ENCODE results near the gene SF3A1.

Gene SF3A1

DNA sequence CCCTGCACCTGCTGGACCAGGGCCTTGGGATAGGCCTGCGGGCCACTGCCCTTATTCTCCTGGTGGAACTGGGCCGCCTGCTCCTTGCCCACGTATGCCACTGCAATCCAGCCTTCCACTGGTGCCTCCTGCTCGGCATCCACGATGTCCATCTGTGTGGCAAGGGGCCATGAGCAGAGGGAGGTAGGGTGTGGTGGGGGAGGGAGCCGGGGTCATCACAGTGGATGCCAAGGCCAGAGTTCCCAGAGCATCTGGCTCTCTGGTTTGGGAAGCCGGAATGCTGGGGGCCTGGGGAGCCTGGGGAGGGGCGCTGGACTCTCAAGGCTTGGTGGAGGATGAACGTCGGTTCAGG, 29.9 kb upstream of the SF3A1 start:
- no peak for DNase-seq (ENCODE audit: low read depth in 2 of 2)

GRCh38 chr22:30385942-30386341, 29.2 kb upstream of the SF3A1 start:
- no peak for DNase-seq (ENCODE audit: low read depth in 2 of 2)

- DNase-seq (ENCODE audit: low read depth in 2 of 2) = no peak
These were observed 26.4 kb upstream of the SF3A1 start for GRCh38 chr22:30383061-30383460.

DNA sequence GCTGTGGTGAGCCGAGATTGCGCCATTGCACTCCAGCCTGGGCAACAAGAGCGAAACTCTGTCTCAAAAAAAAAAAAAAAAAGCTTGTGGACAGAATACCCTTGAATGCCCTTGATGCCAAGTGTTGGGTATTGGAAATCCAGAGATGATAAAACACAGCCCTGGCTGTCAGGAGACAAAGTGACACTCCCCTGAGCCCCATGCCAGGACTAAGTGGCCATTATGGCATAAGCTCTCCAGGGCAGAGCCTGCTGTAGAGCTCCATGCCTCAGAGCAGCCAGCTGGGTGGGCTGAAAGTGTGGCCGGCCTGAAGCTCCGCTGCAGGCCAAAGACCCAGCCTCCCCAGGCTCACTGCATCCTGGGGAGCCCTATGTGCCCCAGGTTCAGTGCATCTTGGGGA, 25.6 kb upstream of the SF3A1 start:
- DNase-seq (ENCODE audit: low read depth in 2 of 2) = no peak

- DNase-seq (ENCODE audit: low read depth in 2 of 2) = no peak
These were observed 24.6 kb upstream of the SF3A1 start for GRCh38 chr22:30381264-30381663.

DNA sequence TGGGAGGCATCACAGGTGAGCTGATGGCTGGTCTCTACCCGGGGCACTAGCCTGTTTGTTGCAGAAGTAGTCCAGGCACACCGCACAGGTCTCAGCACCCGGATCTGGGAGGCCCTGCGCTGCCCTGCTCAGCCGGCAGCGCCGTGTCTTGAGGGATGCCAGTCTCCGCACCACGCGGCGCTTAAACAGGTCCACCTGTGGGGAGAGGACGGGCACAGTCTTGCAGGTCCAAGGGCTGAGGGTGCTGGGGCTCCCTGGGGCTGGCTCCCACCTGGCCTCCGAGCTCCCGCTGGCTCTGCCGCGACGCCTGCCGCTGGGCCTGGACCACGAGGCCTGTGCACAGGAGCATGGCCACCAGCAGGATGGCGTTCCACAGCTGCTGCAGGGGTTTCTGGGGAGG, 23.3 kb upstream of the SF3A1 start:
- no peak for DNase-seq (ENCODE audit: low read depth in 2 of 2)

DNA sequence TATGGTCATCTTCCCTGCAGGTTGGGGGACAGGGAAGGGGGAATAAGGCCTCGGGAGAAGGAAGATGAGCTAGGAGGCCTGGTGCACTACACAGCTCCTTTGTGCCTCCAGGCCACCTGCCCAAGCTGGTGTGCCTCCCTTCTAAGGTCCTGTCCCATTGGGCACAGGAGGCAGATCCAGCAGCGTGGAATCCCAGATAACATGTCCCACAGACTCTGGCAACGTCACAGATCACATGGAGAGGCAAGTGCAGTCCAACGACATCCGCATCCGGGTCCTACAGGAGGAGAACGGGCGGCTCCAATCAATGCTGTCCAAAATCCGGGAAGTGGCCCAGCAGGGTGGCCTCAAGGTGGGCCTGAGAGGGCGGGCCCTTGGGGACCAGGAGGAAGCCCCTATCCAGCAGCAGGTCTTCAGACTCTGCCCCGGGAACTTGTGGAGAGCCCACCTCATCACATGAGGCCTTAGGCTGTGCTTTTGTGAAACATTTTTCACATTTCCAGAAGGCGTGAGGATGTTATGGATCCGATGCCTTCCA, 18.7 kb upstream of the SF3A1 start:
- DNase-seq (ENCODE audit: low read depth in 2 of 2) = no peak

DNA sequence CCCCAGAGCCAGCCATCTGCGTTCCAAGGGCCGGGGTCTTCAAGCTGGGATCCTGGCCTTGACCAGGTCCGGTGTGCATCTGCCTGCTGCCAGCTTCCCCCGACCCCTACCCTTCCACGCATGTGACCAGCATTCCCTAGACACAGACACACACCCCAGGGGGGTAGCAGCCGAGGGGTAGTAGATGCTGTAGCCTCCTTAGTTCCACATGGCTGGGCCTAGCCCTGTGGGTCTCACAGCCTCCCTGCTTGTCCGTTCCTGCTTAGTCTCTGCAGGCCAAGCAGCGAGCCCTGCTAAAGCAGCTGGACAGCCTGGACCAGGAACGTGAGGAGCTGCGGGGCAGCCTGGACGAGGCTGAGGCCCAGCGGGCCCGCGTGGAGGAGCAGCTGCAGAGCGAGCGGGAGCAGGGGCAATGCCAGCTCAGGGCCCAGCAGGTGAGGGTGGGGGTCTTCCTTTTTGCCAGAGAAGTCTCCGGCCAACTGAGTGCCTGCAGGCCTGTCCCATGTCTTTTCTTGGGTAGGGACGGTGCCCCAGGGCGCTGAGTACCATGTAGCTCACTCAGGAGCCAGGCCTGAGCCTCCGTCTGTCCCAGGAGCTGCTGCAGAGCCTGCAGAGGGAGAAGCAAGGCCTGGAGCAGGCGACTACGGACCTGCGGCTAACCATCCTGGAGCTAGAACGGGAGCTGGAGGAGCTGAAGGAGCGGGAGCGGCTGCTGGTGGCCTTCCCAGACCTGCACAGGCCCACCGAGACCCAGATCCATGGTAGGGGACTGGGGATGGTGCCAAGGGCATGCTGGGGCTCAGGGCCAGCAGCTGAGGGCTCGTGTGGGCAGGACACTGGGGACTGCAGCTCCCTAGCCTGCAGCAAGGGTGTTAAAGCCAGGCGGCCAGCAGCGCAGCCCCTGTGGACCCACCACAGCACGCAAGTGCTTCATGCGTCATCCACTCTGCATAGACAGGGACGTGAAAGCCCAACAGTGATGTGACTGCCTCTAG, 16.9 kb upstream of the SF3A1 start:
- no peak for DNase-seq (ENCODE audit: low read depth in 2 of 2)

DNA sequence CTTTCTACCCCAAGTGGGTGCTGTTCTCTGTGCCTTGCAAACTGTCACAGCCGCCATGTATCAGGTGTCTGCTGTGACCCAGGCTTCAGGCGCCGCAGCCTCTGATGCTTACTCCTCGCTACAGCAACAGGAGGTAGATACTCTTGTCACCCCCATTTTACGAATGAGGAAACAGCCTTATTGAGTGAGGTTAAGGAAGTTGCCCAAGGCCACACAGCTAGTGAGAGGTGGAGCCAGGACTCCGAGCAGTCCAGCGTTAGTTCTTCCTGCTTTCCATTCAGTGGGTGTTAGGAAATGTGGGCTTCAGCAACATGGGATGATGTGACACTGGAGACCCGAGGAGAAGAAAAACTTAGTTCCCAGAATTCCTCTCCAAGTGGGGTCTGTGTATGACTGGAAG, 16.2 kb upstream of the SF3A1 start:
- DNase-seq (ENCODE audit: low read depth in 2 of 2) = no peak

DNA sequence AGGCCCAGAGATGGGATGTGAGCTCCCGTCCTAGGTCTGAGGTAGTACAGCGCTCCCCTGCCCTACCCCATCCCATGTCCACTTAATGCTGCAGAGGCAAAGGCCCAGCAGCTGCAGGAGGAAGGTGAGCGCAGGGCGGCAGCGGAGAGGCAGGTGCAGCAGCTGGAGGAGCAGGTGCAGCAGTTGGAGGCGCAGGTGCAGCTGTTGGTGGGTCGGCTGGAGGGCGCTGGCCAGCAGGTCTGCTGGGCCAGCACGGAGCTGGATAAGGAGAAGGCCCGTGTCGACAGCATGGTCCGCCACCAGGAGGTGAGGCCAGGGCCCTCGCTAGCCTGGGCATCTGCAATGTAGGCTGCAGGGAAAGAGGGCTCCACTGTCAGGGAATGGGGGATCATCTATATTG, 15.3 kb upstream of the SF3A1 start:
- DNase-seq (ENCODE audit: low read depth in 2 of 2) = no peak

GRCh38 chr22:30371321-30371720, 14.6 kb upstream of the SF3A1 start:
- DNase-seq (ENCODE audit: low read depth in 2 of 2) = no peak

DNA sequence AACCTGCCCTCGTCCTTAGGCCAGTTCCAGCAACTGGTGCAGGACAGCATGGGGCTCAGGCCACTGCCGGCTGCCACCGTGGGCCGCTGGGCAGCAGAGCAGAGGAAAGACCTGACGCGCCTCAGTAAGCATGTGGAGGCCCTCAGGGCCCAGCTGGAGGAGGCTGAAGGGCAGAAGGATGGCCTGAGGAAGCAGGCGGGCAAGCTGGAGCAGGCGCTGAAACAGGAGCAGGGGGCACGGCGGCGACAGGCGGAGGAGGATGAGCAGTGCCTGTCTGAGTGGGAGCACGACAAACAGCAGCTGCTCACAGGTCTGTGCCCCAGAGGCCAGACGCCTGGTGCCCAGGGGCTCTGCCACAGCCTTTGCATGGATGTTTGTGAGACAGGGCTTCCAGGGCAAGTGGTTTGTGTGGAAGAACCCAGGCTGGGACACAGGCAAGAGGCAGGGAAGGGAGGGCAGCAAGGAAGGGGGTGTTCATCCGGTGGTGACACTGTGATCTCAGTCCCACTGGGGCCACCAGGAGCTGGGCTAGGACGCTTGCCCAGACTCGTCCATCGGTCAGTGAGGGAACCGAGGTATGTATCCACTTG, 14.0 kb upstream of the SF3A1 start:
- no peak for DNase-seq (ENCODE audit: low read depth in 2 of 2)

DNA sequence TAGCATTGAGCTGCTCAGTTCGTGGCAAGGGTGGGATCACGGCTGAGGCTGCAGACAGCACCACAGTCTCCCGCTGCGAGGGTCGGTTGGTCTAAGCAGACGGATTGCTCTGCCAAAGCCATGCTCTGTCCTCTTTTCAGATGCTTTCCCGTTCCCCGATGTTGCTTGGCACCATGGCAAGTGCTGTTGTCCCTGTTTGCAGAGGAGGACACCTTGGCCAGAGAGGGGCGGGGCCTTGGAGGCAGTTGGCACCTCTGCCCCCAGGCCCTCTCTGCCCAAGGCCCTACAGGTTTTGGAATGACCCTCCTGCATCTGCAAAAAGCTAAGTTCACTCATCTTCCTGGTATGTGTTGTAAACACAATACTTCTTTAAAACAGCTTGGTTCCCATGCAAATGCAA, 11.7 kb upstream of the SF3A1 start:
- DNase-seq (ENCODE audit: low read depth in 2 of 2) = no peak

DNA sequence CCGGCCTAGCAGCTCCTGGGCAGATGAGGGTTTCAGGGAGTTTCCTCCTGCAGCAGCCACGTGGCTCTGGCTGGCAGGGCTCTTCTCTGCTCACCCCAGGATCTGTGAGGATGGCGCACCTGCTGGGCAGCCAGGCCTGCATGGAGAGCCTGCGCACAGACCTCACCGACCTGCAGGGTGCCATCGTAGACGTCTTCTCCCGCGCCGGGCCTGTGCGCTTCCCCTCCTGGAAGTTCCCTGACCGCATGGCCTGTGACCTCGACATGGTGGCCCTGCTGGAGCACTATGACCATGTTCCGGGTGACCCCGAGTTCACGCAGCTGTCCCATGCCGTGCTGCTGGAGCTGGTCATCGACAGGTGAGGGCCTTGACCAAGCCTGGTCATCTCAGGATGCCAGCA, 9.2 kb upstream of the SF3A1 start:
- no peak for DNase-seq (ENCODE audit: low read depth in 2 of 2)

DNA sequence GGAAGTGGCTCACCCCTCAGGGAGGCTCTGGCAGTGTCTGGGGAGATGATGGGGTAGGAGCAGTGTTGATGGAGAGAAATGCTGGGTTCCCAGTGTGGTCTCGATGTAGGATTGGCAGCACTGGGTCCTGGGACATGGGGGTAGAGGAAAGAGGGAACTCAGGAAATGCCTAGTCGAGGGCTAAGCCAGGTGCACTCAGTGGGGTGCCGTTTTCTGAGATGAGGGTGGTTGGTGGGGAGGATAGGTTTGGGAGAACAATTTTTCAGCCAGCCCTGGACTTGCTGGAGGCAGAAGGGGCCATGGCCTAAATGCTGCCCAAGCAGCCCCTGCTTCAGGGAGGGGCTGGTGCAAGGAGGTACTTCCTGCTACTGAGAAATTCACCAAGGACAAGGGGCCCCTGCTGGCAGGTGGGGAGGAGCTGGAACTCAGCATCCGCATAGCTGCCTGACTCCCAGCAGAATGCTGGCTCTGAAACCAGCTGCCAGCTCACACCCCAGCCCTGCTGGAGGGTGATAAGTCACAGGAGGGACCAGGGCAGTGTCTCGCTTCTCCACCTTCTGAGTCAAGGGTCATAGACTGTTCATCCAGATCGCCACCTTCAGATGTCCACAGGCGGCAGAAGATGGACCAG, 6.1 kb upstream of the SF3A1 start:
- DNase-seq (ENCODE audit: low read depth in 2 of 2) = no peak

- DNase-seq (ENCODE audit: low read depth in 2 of 2) = no peak
These were observed 5.4 kb upstream of the SF3A1 start for GRCh38 chr22:30361916-30362650.

DNA sequence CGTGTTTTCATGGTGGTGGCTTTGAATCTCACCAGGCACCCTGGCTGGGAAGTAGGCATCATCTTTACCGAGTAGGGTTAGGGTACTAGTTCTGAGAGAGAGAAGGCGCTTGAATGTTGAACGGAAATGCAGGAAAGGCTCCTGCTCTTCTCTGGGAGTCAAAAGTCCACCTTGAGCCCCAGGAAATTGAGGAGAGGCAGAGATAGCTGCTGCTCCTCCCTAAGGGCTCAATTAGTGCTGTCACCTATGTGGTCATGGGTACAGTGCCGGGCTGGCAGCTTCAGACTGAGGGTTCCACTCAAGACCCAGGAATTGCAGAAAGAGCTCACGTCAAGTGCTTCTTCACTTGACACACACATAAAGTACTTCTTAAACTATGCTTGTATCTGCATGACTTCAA, 1.8 kb upstream of the SF3A1 start:
- DNase-seq (ENCODE audit: low read depth in 2 of 2) = no peak

- no peak for DNase-seq (ENCODE audit: low read depth in 2 of 2)
These were observed 1.0 kb upstream of the SF3A1 start for GRCh38 chr22:30357650-30358215.

DNA sequence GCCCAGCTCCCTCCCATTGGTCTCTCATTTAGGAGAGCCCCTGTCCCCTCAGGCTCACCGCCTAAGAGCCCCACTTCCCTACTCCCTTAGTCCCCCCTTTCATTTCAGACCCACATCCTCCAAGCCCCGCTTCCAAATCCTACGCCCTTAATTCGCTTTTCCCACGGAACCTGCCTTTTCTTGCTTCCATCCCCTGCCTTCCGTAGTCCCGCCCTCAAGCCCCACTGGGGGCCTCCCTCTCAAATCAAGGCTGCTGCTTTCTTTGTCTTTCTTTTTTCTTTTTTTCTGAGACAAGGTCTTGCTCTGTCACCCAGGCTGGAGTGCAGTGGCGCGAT, 509 bp upstream of the SF3A1 start:
- no peak for DNase-seq (ENCODE audit: low read depth in 2 of 2)

DNA sequence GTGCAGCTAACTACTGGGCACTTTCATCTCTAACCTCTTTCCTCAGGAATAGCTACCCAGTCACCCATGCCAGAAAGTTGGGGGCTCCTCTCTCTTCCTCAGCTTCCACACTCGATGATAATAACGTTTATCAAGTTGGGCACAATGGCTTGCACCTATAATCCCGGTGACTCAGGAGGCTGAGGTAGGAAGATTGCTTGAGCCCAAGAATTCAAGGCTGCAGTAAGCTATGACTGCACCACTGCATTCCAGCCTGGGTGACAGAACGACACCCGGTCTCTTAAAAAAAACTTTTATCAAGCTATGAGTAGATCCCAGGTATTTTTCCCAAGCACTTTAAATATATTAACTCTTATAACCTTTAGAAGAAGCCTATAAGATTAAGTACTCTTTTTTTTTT, 2.0 kb downstream of the SF3A1 start:
- DNase-seq (ENCODE audit: low read depth in 2 of 2) = no peak

- no peak for DNase-seq (ENCODE audit: low read depth in 2 of 2)
These were observed 5.5 kb downstream of the SF3A1 start for GRCh38 chr22:30351226-30351625.

DNA sequence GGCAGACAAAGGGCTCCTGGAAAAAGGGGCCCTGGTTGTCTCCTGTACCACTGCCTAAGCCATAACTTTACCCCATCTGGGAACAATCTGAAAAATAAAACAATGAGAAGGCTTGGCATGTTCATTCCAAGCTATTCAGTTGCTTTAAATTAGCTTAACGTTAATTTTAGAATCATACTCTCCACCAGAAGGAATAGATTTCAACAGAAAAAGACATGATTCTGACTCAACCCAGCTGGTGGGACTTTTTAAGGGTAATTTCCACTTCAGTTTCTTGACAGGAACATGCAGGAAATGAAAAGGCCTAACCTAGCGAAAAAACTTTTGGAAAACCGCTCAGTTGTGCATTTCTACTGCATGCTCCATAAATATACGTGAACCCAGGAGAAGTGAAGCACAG, 7.9 kb downstream of the SF3A1 start:
- DNase-seq (ENCODE audit: low read depth in 2 of 2) = no peak
